HUDEP-2 (cell line): Measurements from ENCODE around the gene HOXB7.

Experiments
- DNase-seq, 76 experiments: peaks; one replicate each; lab custom pipeline; 2025; ENCODE audit not compliant: unreplicated experiment in 76 of 76; lab: John Stamatoyannopoulos, UW

Gene HOXB7

GRCh38 chr17:48624544-48625494, 14.0 kb upstream of the HOXB7 start:
- no peak for DNase-seq

- no peak for DNase-seq
Observed at GRCh38 chr17:48624118-48624517, 13.3 kb upstream of the HOXB7 start.

DNA sequence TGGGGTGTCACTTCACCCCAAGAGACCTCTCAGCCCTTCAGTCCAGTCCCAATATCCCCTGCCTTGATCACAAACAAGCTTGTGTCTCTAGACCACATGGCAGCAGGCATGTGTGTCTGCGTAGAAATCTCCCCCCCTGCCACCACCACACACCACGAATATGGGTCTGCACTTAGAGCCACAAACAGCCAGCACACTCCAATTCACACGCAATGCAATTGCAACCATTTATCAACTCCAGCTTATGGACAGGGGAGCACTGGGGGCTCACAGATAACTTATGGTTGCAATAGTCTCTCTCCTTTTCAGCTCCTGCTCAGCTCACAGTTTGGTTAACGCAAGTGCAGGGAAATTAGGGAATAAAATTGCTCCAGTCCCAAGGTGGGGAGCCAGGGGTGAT, 12.8 kb upstream of the HOXB7 start:
- no peak for DNase-seq

DNA sequence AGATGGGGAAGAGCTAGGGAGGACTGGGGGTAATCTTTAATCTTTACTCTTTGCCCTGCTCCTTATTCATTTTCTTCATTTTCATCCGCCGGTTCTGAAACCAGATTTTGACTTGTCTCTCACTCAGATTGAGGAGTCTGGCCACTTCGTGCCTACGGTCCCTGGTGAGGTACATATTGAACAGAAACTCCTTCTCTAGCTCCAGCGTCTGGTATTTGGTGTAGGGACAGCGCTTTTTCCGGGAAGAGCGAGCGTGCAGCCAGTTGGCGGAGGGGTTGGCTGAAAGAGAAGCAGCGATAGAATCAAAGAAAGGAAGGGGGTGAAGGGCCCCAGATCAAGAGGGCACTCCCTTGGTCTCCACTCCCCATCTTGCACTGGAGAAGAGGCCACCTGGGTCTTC, 12.0 kb upstream of the HOXB7 start:
- no peak for DNase-seq

DNA sequence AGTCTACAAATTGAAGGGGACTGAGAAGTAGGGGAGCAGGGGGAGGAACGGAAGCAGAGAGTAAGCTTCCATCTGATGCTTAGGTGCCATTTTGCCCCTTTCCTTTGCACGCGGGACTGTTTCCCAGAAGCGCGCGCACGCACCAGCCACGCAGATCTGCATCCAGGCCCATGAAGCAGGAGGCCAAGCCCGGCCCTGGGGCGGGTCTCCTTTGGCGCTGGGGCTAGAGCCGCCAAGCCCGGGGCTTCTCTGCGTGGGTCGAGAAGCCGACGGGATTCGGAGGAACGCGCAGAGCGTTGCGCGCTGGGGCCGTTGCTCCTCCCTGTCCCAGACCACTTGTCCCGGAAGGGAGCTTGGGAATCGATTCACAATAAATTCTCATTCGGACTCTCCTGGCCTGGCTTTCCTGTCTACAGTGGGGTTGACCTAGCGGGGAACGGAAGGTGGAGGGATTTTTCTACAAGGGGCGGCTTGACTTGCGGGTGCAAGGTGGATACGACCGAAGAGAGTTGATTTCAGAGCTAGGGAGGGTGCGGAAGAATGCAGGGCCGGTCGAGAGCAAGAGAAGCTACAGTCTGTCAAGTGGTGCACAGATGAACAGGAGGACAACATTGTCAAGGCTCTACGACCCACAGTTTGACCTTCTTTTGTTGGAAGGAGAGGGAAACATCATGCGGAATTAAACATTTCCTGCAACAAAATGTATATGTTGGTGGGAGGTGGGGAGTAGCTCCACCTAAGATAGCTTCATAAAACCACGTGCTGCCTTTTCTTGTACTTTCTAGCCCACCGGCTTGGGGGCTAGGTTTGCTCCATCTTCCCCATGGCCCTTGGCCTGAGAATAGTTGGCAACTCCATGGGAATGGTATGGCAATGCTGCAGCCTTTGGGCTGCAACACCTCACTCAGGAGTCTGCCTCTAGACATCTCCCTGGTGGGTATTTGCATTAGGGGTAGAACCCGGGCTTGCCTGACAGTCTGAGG, 10.9 kb upstream of the HOXB7 start:
- DNase-seq: no peak

GRCh38 chr17:48620461-48621139, 9.8 kb upstream of the HOXB7 start:
- DNase-seq: no peak

- no peak for DNase-seq
Observed at GRCh38 chr17:48619826-48620449, 9.1 kb upstream of the HOXB7 start.

DNA sequence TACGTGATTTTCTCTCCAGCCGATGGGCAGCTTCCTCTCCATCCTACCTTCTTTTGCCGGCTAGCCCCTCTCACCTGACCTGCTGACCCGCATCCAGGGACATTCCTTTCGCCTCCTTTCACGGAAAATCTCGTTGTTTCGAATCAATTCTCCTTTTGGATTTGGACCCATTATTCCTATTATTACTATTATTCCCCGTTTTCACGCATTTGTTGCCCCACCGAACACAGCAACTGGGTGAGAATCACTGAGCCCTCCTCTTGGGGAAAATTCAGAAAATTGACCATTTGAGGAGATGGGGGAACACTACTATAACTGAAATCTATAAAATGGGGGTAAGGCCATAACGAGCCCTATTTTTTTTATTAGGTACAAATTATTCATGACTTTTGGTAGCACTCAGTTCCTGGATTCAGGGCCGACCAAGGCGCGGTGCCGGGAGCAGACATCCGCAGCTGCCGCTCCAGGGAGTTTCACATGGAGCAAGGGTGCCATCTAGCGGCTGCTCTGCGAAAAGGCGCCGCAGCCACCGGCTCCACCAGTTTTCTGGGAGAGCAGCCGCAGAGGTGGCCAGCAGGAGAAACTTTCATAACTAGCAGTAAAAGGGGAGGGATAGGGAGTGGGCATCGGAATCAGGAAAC, 7.6 kb upstream of the HOXB7 start:
- peak in 67 of 76 experiments; percentile 9 to 86 (median 67) for DNase-seq

- no peak for DNase-seq
Observed at GRCh38 chr17:48617471-48618255, 6.8 kb upstream of the HOXB7 start.

GRCh38 chr17:48616717-48617470, 6.1 kb upstream of the HOXB7 start:
- DNase-seq: no peak

- no peak for DNase-seq
Observed at GRCh38 chr17:48615963-48616716, 5.3 kb upstream of the HOXB7 start.

DNA sequence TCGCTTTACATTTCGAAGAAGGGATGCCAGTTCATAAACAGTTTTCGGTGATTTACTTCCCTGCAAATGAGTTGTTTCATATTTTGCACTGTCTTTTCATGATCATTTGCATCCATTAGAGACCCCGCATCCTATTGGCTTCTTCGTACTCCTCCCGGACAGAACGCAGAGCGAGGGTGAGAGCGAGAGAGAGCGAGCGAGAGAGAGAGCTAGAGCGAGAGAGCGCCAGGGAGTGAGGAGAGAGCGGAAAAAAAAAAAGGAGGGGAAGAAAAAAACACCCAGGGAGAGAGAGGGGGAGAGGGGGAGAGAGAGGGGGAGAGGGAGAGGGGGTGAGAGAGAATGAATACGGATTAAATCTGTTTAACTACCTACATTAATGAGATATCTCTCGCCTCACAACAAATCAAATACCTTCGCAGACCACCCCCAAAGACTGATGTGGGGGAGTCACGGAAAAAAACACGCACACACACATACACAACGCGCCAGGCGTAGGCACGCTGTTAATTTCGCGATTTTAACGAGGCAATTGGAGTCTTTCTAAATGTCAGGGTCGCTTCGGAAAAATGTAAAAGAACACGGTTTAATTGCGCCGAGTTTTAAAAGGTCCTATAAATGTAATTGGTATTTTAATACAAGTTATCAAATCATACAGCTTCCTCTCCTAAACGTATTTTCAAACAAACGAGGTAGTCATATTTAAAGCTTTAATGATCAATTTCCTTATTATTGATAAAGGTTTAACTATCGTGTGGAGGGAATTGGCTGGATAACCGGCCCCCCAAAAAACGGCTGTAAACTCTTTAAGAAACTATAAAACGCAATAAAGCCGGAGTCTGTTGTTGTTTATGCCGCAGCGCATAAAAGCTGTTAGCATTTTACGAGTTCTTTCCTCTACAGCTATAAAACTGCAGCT, 4.5 kb upstream of the HOXB7 start, which contains the start of gene HOXB8:
HOXB8 (minus strand) TSS at position 246 of the 916 bp plus-strand sequence. CDS start 588 bp downstream, outside the sequence.
- no peak for DNase-seq

- peak in 1 of 76 experiments; percentile 13 for DNase-seq
Observed at GRCh38 chr17:48613862-48614694, 3.3 kb upstream of the HOXB7 start.

DNA sequence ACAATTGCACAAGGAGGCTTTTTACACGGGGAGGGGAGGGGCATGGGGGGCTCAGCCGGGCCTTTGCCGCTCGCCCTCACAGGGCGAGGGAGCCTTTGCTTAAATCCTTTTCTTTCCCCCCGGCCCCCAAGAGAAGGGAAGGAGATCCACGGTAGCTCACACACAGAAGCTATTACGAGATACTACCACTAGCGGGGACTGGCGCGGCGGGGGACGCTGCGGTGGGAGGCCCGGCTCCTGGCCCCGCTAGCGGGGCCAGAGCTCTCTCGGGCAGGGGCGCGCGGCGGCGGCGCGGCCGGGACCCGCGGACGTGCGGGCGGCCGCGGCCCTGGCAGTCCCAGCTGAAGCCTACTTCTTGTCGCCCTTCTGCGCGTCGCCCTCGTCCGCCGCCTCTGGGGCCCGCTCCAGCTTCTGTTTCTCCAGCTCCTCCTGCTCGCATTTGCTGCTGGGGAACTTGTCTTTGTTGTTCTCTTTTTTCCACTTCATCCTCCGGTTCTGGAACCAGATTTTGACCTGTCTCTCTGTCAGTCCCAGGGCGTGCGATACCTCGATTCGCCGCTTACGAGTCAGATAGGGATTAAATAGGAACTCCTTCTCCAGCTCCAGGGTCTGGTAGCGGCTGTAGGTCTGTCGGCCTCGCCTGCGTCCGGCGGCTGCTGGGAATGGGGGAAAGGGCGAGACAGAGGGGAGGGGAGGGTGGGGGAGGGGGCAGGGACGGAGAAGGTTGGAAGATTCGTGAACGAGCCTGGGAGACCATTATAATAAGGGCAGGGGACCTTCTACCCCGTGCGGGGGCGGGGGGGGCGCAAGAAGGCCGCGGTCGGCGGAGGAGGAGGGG, 2.3 kb upstream of the HOXB7 start:
- peak in 6 of 76 experiments; percentile 4 to 34 (median 20) for DNase-seq

DNA sequence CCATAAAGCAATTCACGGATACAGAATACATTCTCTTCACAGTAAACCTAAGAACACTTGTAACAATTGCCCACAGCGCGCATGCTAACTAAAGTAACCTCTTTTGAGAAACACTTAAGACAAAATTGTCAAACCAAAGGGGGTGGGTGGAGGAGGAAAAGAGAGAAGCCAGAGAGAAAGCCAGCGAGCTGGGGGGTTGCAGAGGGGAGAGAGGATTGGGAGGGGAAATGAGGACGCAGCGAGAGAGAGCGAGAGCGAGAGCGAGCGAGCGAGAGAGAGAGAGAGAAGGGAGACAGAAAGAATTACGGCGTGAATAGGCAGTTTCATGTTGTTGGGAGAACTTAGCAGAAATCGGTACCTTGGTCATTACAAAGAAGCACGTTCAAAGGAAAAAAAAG, 1.6 kb upstream of the HOXB7 start:
- DNase-seq: no peak
